OCI-LY3 (cell line): ENCODE data around the gene FAM168B.

Experiments used
- CTCF ChIP-seq: fragments of 200-600, 300-600 bp; sonication (generic); IDR thresholded peaks from 2 replicates; pipeline ENCODE4 v1.5.1; 2014; ENCODE audit warnings: antibody characterized with exemption, low read length, low read depth
- EZH2phosphoT487 ChIP-seq: fragments of 200-600 bp; shearing (Covaris generic); IDR thresholded peaks from 2 replicates; pipeline ENCODE4 v1.6.1; 2018; ENCODE audit warnings: antibody characterized with exemption, mixed run types, low read depth

GRCh38 chr2:131011486-131011885, 81.8 kb downstream of the FAM168B start:
- TF ChIP-seq CTCF: no peak
- TF ChIP-seq EZH2phosphoT487: no peak
